ENCODE measurements around the gene HOXC6.

DNA sequence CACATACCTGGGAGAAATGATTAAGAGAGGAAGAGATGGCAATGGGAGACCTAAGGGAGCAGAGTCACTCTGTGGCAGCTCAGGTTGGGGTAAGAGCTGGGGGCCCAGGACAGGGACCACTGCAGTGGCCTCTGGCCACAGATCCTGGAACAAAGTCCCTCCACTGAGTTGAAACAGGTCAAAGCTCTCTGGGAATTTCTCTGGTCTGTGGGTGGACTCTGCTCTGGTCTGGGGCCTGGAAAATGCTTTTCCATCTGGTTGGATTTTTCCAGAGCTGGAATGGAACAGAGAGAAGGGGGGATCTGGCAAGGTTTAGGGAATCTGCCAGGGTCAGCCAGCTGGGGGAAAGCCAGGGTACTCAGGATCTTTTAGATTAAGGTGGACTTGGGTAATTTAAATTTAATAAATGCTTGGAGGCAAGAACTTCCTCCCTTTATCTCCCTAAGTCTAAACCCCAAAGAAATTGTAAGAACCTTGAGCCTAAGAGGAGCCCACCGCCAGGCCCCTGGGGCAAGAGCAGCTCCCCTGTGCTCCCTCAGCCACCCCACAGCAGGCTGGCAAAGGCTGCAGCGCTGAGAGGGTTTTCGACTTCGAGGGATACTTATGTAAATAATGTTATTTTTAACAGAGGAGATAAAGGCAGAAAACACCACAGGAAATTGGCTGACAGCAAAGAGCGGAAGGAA, 39.6 kb upstream of the HOXC6 start:
- TF ChIP-seq, protein P1, sequence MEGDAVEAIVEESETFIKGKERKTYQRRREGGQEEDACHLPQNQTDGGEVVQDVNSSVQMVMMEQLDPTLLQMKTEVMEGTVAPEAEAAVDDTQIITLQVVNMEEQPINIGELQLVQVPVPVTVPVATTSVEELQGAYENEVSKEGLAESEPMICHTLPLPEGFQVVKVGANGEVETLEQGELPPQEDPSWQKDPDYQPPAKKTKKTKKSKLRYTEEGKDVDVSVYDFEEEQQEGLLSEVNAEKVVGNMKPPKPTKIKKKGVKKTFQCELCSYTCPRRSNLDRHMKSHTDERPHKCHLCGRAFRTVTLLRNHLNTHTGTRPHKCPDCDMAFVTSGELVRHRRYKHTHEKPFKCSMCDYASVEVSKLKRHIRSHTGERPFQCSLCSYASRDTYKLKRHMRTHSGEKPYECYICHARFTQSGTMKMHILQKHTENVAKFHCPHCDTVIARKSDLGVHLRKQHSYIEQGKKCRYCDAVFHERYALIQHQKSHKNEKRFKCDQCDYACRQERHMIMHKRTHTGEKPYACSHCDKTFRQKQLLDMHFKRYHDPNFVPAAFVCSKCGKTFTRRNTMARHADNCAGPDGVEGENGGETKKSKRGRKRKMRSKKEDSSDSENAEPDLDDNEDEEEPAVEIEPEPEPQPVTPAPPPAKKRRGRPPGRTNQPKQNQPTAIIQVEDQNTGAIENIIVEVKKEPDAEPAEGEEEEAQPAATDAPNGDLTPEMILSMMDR (IDR thresholded peaks at IDR 0.05) = no peak
- no peak for TF ChIP-seq POLR2A (IDR thresholded peaks at IDR 0.05)

Measured in esophagus squamous epithelium (tissue), 4 donors.